ENCODE measurements around the gene TGFBR2.

TGFBR2 gene

GRCh38 chr3:30604093-30604492, 2.3 kb upstream of the TGFBR2 start:
- DNase-seq, result no peak

GRCh38 chr3:30604558-30604957, 1.8 kb upstream of the TGFBR2 start:
- no peak for DNase-seq

- no peak for DNase-seq
Measured at GRCh38 chr3:30605005-30605404, 1.4 kb upstream of the TGFBR2 start.

GRCh38 chr3:30605706-30606300, 598 bp upstream of the TGFBR2 start:
- DNase-seq, result no peak

- DNase-seq, result no peak
Measured at GRCh38 chr3:30607032-30607833, 832 bp downstream of the TGFBR2 start.

GRCh38 chr3:30608598-30608947, 2.2 kb downstream of the TGFBR2 start:
- no peak for DNase-seq

- DNase-seq, result no peak
Measured at GRCh38 chr3:30609930-30610701, 3.7 kb downstream of the TGFBR2 start.

GRCh38 chr3:30610702-30611368, 4.4 kb downstream of the TGFBR2 start:
- DNase-seq, result no peak

GRCh38 chr3:30611613-30612436, 5.4 kb downstream of the TGFBR2 start:
- no peak for DNase-seq

- no peak for DNase-seq
Measured at GRCh38 chr3:30612437-30613132, 6.2 kb downstream of the TGFBR2 start.

GRCh38 chr3:30613133-30613825, 6.9 kb downstream of the TGFBR2 start:
- DNase-seq, result no peak

GRCh38 chr3:30614373-30614772, 8.0 kb downstream of the TGFBR2 start:
- no peak for DNase-seq

GRCh38 chr3:30614943-30615342, 8.5 kb downstream of the TGFBR2 start:
- no peak for DNase-seq

GRCh38 chr3:30615615-30616346, 9.4 kb downstream of the TGFBR2 start:
- no peak for DNase-seq

- DNase-seq, result no peak
Measured at GRCh38 chr3:30616347-30617027, 10.1 kb downstream of the TGFBR2 start.

- DNase-seq, result no peak
Measured at GRCh38 chr3:30617069-30617468, 10.7 kb downstream of the TGFBR2 start.

- DNase-seq, result no peak
Measured at GRCh38 chr3:30617653-30618052, 11.3 kb downstream of the TGFBR2 start.

GRCh38 chr3:30618526-30618925, 12.1 kb downstream of the TGFBR2 start:
- DNase-seq, result no peak

GRCh38 chr3:30619318-30619717, 12.9 kb downstream of the TGFBR2 start:
- DNase-seq, result no peak
